Loucy (cell line): ENCODE measurements around the gene DRC1.

Experiments
- CTCF ChIP-seq: fragments of 200-600 bp; sonication (generic); conservative IDR thresholded peaks from 2 replicates; pipeline ENCODE4 v1.5.1; 2014; ENCODE audit warnings: mild to moderate bottlenecking, antibody characterized with exemption, low read length
- EZH2phosphoT487 ChIP-seq: fragments of 200-600 bp; IDR thresholded peaks from 2 replicates; pipeline ENCODE4 v1.6.1; 2018; ENCODE audit warnings: antibody characterized with exemption, mild to moderate bottlenecking, moderate library complexity, borderline replicate concordance

- TF ChIP-seq CTCF (no peak), EZH2phosphoT487 (no peak)
Measured at GRCh38 chr2:26359886-26360473, 41.7 kb upstream of the DRC1 start.
